Inflammatory macrophage (primary cell): ENCODE measurements around the gene GSX1.

ENCODE experiments used
- DNase-seq, 2 donors: peaks; one replicate each; pipeline ENCODE4 v3.0.0-alpha.2; 2020 to 2022

Gene GSX1

GRCh38 chr13:27835799-27836198, 43.5 kb downstream of the GSX1 start:
- no peak for DNase-seq

DNA sequence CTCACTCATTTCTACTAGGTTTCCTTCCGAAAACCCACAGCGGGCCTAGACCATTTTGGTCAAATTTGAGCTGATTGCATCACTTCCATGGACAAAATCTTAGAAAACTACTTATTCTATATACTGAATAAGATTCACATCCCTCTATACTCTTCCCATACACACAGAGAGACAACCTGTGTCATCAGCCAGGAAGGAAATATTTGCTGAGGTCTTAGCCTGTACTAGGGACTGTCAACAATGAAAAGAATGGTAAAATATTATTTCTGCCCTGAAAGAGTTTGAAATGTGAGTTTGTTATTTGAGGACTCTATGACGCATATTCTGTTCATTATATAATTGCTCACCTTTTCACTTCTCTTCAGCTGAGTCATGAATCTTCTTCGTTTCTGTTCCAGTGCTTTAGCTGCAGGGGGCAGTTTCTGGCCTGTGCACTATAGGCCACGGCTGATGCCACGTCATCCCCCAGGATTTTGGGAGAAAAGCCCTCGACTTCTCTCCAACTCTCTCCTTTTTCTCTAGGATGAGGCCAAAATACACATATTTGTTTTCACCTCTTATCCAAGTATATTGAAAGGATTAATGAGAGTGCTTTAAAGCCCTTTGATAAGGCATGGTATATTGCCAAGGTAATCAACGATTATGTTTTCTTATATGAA, 47.7 kb downstream of the GSX1 start:
- no peak for DNase-seq

DNA sequence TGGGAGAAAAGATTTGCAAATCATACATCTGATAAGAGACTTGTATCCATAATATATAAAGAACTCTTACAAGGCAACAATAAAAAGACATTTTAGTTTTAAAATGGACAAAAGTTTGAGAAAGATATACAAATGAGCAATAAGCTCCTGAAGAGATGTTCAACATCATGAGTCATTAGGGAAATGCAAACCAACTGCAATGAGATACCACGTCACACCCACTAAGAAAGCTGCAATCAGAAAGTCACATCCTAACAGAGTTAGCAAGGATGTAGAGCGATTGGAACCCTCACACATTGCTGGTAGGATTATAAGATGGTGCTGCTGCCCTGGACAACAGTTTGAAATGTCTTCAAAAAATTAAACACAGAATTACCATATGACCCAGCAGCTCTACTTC, 50.3 kb downstream of the GSX1 start:
- no peak for DNase-seq
